ENCODE data around the gene GLIS1.

DNA sequence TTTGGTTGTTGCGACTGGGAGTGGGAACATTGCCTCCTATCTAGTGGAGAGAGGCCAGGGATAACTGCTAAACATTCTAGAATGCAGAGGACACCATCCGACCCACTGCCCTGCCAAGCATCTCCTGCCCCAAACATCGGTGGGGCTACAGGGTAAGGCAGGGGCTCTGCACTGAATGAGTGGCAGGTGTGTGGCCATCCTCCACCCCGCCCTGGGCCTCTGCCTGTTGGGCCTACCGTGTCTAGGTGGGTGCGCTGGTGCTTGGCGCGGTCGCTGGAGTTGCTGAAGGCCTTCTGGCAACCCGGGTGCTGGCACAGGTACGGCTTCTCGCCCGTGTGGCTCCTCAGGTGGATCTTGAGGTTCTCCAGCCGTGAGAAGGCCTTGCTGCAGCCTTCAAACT, 209.4 kb downstream of the GLIS1 start:
- TF ChIP-seq, protein P1, sequence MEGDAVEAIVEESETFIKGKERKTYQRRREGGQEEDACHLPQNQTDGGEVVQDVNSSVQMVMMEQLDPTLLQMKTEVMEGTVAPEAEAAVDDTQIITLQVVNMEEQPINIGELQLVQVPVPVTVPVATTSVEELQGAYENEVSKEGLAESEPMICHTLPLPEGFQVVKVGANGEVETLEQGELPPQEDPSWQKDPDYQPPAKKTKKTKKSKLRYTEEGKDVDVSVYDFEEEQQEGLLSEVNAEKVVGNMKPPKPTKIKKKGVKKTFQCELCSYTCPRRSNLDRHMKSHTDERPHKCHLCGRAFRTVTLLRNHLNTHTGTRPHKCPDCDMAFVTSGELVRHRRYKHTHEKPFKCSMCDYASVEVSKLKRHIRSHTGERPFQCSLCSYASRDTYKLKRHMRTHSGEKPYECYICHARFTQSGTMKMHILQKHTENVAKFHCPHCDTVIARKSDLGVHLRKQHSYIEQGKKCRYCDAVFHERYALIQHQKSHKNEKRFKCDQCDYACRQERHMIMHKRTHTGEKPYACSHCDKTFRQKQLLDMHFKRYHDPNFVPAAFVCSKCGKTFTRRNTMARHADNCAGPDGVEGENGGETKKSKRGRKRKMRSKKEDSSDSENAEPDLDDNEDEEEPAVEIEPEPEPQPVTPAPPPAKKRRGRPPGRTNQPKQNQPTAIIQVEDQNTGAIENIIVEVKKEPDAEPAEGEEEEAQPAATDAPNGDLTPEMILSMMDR (conservative IDR thresholded peaks at IDR 0.05; ENCODE audit: low read length) = no peak
- TF ChIP-seq EZH2phosphoT487 (IDR thresholded peaks at IDR 0.05; ENCODE audit: borderline replicate concordance) = no peak
